Hepatocyte (in vitro differentiated cells): ENCODE data around the gene PCDHB7.
A peak's percentile ranks its signal among the peaks of the same experiment; 100 is the strongest.

Experiments used
- CTCF ChIP-seq: fragments of 200-600 bp; sonication (generic); IDR thresholded peaks from 2 replicates; pipeline ENCODE4 v1.5.1; 2016; ENCODE audit warnings: antibody characterized with exemption, mild to moderate bottlenecking; ENCODE audit not compliant: poor library complexity
- EZH2 ChIP-seq: fragments of 200-600 bp; sonication (generic); IDR thresholded peaks from 2 replicates; pipeline ENCODE4 v1.6.1; 2016; ENCODE audit warnings: antibody characterized with exemption, mild to moderate bottlenecking, borderline replicate concordance
- EZH2phosphoT487 ChIP-seq: fragments of 200-600 bp; sonication (generic); IDR thresholded peaks from one replicate; pipeline ENCODE4 v1.6.1; 2018; ENCODE audit warnings: antibody characterized with exemption, mild to moderate bottlenecking, low read depth, moderate library complexity; ENCODE audit not compliant: unreplicated experiment, severe bottlenecking

DNA sequence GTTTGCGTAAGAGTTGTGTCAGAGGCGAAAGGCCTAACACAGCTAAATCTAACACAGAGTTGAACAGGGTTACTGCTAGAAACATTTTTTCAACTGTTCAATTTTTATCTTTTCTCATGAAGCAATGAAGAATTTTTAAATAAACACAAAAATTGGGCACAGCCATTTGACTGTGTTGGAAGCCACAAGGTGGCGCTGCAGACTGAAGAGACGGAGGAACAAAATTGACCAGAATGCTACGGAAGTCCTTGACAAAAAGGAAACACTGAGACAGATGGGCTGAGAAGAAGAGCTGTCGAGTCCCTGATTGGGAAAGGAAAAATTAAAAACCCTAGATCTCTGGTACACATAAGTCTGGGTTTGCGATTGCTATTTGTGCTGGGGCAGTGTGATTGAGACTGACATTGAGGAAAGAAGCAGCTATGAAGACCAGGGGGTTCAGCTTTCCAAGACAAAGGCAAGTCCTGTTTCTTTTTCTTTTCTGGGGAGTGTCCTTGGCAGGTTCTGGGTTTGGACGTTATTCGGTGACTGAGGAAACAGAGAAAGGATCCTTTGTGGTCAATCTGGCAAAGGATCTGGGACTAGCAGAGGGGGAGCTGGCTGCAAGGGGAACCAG is 14.6 kb downstream of the PCDHB7 start, which contains the start of gene PCDHB9:
- TF ChIP-seq EZH2phosphoT487: no peak
- TF ChIP-seq CTCF: peak; percentile 28
- TF ChIP-seq EZH2: no peak
